DMS 273 (cell line): ENCODE measurements around the gene BIRC6.
"Not testable (repeated sequence)": the region's sequence is repeated elsewhere in the genome, so short reads cannot be mapped to it uniquely, and the experiment has no call there.

Experiments
- DNase-seq: peaks from one replicate; lab custom pipeline; 2025; ENCODE audit not compliant: unreplicated experiment; lab: John Stamatoyannopoulos, UW

Gene BIRC6

GRCh38 chr2:32446369-32446768 lies 89.5 kb downstream of the BIRC6 start:
- DNase-seq = no peak

GRCh38 chr2:32450851-32451250 lies 94.0 kb downstream of the BIRC6 start:
- DNase-seq = no peak

GRCh38 chr2:32452338-32453064 lies 95.7 kb downstream of the BIRC6 start:
- DNase-seq = no peak

GRCh38 chr2:32453242-32454062 lies 96.6 kb downstream of the BIRC6 start:
- no peak for DNase-seq

- DNase-seq = no peak
Measured at GRCh38 chr2:32455816-32456215, 99.0 kb downstream of the BIRC6 start.

GRCh38 chr2:32456808-32457207 lies 100.0 kb downstream of the BIRC6 start:
- no peak for DNase-seq

- DNase-seq = no peak
Measured at GRCh38 chr2:32457814-32458213, 101.0 kb downstream of the BIRC6 start.

- DNase-seq = not testable (repeated sequence)
Measured at GRCh38 chr2:32460861-32461260, 104.0 kb downstream of the BIRC6 start.

GRCh38 chr2:32463110-32463509 lies 106.3 kb downstream of the BIRC6 start:
- no peak for DNase-seq

GRCh38 chr2:32464431-32464830 lies 107.6 kb downstream of the BIRC6 start:
- no peak for DNase-seq

- DNase-seq = no peak
Measured at GRCh38 chr2:32472605-32473004, 115.8 kb downstream of the BIRC6 start.

- no peak for DNase-seq
Measured at GRCh38 chr2:32474381-32474780, 117.6 kb downstream of the BIRC6 start.

GRCh38 chr2:32478889-32479620 lies 122.2 kb downstream of the BIRC6 start:
- DNase-seq = no peak

GRCh38 chr2:32479993-32480392 lies 123.2 kb downstream of the BIRC6 start:
- no peak for DNase-seq

GRCh38 chr2:32482471-32482870 lies 125.6 kb downstream of the BIRC6 start:
- DNase-seq = peak; percentile 11

GRCh38 chr2:32484937-32485336 lies 128.1 kb downstream of the BIRC6 start:
- DNase-seq = no peak

GRCh38 chr2:32485399-32485798 lies 128.6 kb downstream of the BIRC6 start:
- DNase-seq = no peak

GRCh38 chr2:32489061-32489460 lies 132.2 kb downstream of the BIRC6 start:
- no peak for DNase-seq

GRCh38 chr2:32491346-32491745 lies 134.5 kb downstream of the BIRC6 start:
- no peak for DNase-seq

- no peak for DNase-seq
Measured at GRCh38 chr2:32495139-32495538, 138.3 kb downstream of the BIRC6 start.

- DNase-seq = no peak
Measured at GRCh38 chr2:32496662-32497061, 139.8 kb downstream of the BIRC6 start.

GRCh38 chr2:32498306-32498705 lies 141.5 kb downstream of the BIRC6 start:
- DNase-seq = no peak
